Effector CD8-positive, alpha-beta T cell (primary cell): Measurements from ENCODE around the gene PRR4.

Experiments
- DNase-seq: peaks from one replicate; lab custom pipeline; 2025; lab: John Stamatoyannopoulos, UW
- total RNA-seq, 4 experiments: gene quantifications; one replicate each; lab custom pipeline; 2026; lab: John Stamatoyannopoulos, UW

Gene PRR4, protein sequence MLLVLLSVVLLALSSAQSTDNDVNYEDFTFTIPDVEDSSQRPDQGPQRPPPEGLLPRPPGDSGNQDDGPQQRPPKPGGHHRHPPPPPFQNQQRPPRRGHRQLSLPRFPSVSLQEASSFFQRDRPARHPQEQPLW
- total RNA-seq: 0 to 0.85 (median 0.09) reads per million in 4 experiments

DNA sequence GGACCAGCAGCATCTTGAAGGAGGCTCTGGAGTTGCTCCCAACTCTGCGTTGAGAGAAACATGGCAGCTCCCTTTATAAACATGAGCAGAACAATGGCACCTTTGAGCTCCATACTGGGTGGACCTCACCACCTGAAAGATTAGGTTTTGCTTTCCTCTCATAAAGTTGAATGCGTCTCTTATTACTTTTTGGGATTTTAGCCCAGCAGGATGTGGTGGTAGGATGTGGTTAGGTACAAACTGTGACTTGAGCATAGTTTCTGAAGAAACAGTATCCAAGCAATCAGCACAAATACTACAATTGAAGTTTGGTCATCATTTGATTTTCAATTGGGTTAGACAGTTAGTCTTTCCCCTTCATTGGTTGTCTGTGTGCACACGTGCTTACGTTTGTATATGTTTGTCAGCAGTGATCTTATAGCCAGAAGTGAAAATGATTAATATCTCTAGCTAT, at the start of gene PRR4:
TSS of gene PRR4 (minus strand) at position 51 of the 454 bp plus-strand sequence. CDS start at position 13, 38 bp downstream.
- DNase-seq: no peak

DNA sequence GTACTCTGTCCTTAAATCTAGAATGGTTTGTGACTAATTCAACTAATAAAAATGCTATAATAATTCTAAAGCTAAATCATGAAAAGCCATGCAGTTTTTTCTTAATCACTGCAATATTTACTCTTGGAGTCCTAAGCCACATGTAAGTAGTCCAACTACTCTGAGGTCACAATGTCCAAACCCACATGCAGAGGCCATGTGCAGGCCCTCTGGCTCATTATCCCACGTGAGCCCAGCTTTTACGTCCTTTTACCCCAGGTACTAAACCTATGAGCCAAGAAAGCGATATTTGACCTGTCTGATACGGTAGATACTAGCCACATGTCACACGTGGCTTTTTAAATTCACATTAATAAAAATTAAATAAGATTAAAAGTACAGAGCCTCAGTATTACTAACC, 47.6 kb upstream of the PRR4 start:
- DNase-seq: no peak

DNA sequence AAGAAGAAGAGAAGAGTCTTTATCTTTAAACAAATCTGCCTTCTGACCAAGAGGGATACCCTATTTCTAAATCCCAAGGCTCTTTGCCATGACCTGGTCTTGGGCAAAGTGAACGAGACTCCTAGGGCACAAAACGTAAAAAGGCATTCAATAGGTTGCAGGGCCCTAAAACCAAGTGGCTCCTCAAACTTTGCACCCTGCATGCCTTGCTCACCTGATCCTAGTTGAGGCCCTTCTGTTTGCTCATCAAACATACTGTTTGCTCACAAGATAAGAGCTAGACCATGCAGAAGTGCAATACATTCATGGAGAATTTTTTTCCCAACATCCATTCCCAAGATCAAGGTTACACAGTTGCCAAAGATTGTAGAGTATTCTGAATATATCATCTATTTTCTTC, 42.7 kb upstream of the PRR4 start:
- no peak for DNase-seq

DNA sequence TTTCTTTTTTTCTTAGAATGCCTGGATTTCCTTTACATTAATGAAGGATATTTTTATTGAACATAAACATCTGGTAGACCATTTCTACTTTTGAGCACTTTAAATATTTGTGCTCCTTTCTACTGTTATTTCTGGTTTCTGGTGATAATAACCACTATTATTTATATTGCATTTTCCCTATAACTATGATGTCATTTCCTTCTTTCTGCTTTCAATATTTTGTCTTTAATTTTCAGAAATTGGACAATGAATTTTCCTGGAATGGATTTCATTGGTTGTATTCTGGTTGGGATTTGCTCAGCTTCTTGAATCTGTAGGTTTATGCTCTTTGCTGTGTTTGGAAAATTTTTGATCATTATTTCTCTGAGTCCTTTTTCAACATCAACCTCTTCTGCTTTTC, 40.0 kb upstream of the PRR4 start:
- DNase-seq: no peak

DNA sequence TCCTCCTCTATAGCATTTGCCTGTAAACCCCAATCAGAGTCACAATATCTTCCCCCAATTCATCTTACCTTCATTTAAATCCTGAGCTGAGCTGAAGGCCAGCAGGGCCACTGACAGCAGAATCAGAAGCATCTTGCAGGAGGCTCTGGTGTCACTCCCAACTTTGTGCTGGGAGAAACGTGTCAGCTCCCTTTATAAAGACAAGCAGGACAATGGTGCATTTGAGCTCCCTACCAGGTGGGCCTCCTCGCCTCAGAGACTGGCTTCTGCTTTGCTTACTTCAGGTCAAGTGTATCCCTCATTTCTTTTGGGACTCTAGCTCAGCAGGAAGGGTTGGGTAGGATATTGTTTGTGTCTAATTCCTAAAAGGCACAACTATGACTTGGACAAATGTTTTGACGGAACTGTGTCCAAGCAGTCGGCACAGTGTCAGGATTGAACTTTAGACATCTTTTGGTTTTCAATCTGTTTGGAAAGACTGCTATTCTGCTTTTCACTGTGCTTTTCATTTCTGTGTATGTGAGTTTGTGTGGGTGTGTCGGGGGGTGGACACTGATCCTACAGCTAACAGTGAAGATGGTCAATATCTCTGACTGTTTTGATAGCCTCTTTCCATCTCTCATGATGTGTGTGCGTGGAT, 34.9 kb upstream of the PRR4 start, which contains the start of gene PRH1:
TSS of gene PRH1 (minus strand) at position 170 of the 640 bp plus-strand sequence. CDS start at position 132, 38 bp downstream.
- no peak for DNase-seq

DNA sequence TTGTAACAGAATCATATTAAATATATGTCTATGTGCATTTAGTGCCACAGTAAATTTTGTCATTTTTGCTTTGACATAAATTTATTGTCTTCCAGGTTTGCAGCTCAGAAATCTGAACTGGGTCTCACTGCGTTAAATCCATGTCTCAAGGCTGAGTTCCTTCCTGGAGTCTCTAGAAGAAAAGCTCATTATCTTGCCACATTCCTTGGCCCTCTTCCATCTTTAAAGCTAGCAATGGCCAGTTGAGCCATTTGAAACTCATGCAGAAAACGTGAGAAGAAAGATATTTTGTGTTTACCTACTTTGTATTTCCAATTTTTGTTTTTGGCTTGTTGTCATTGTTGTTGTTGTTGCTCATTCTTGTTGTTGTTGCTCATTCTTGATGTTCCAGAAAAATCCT, 24.1 kb upstream of the PRR4 start:
- no peak for DNase-seq

DNA sequence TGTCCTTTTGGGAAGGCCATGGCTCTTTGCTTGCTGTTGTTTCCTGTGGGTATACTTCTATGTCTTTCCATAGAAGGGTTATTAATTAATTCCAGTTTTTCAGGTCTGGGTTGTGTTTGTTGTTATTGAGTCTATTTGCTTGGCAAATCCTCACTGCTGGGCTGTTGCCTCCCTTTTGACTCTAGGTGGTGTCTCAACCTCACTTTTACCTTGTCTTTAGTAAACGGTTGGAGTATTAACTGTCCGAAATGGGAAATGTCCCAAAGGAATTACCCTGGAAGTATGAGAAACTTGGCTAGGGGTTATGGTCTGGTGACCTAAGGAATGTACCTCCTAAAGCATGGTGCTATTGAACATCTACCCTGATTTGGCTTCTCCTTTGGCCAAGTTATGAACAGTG, 18.1 kb upstream of the PRR4 start:
- DNase-seq: no peak

DNA sequence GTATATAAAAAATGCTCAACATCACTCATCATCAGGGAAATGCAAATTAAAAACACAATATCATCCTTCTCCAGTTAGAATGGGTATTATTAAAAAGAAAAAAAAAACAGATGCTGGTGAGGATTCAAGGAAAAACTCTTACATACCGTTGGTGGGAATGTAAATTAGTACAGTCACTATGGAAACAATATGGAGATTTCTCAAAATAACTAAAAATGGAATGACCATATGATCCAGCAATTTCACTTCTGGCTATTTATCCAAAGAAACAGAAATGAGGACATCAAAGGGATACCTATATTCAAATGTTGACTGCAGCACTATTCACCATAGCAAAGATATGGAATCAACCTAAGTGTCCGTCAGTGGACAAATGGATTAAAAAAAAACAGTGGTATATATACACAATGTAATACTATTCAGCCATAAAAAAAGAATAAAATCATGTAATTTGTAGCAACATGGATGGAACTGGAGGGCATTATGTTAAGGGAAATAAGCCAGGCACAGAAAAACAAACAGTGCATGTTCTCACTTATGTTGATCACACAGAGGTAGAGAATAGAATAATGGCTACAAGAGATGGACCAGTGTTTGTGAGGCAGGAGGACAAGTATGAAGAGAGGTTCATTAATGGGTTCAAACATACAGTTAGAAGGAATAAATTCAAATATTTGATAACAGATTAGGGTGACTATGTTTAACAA, 14.4 kb upstream of the PRR4 start:
- no peak for DNase-seq

DNA sequence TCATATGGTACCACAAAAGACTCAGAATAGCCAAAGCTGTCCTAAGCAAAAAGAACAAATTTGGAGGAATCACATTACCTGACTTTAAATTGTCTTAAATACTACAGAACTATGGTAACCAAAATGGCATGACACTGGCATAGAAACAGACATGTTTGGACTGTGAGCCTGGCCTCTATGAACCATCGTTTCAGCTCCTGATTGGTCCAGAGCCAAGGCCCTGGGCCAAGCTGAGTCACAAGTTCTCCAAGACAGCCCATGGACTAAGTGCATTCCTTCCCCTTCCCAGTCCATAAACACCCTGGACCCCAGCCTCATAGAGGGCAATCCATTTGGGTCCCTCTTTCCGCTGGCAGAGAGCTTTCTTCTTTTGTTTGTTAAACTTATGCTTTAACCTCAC, 12.1 kb upstream of the PRR4 start:
- DNase-seq: no peak

DNA sequence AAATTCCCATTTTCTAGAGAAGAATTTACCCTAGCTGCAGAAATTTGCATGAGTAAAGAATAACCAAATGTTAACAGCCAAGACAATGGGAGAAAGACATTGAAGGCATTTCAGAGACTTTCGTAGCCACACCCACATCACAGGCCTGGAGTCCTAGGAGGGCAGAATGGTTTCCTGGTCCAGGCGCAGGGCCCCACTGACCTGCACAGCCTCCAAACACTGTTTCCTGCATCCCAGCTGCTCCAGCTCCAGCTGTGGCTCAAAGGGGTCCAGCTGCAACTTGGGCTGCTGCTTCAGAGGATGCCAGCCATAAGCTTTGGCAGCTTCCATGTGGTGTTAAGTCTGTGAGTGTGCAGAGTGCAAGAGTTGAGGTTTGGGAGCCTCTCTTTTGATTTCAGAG, 6.5 kb upstream of the PRR4 start:
- no peak for DNase-seq

DNA sequence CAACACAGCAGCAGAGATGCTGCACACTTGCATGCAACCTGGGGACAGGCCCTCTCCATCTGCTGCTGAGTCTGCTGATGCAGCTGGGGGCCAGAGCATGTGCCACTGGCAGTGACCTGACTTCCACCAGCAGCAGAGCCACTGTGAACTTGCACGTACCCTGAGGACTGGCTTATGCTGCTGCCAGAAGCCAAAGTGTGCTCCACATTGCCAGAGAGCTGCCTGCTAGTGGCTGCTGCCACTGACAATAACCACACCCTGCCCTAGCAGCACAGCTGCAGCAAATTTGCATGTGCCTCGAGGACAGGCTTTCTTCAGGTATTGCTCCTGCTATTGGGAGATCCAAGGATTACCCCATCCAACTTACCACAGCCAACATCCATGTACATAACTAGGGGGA, 4.5 kb upstream of the PRR4 start:
- no peak for DNase-seq

DNA sequence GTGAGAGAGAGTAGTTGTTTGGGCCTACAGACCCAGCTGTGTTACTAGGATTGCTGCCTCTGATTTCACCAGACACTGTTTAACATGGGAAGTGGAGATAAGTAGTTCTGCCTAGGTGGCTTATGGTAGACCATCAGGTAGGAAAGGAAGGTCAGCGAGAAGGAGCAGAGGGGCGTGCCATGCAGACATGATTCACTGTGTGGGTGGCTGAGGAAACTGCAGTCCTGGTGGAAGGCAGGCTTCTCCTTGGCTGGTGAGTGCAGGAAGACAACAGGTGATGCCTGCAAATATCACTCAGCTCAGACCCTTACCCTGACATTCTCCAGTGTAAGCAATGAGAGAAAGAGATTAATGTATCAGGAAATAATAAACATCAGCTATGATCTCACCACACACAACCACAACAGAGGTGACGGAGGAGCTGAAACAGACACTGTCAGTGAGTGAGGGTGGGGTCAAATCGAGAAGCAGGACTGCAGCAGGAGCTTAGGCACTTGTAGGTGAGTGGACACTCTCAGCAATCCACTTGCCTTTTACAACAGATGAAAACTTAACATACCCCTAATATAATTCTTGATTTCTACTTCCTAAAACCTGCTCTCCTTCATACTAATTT, 2.1 kb upstream of the PRR4 start:
- no peak for DNase-seq

DNA sequence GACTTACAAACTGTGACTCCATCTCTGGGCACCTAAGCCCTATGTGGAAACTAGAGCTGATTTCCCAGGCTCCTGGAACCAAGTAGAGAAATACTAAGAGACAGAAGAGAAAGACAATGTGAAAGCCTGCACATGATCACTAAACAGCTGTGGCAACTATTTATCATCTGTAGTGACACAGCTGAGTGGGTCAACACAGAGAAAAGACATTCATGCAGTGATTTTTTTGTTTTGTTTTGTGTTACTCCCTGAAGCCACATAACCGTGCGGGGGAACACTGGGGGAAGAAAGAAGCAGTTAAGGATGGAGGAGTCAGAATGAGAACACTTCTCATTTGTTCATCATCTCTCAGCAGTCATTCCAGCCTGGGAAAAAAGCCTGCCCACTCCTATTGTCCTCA, 1.5 kb downstream of the PRR4 start:
- DNase-seq: no peak

DNA sequence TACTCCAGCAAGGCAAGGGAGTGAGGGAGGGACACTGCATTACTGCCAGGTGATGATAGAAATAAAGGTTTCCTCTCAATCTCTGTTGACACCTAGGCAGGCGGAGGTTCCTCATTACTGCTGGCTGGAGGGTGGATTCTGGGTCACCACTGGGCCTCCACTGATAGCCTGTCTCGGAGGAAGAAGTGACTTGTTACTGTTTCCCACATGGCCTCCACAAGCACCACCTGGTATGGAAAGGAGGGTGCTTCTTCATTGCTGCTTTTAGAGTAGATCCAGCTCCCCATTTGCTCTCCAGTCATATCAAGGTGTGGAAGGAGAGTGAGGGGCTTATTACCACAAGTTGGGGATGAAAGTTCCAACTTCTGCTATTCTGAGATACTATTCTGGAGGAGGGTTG, 6.4 kb downstream of the PRR4 start:
- DNase-seq: no peak

DNA sequence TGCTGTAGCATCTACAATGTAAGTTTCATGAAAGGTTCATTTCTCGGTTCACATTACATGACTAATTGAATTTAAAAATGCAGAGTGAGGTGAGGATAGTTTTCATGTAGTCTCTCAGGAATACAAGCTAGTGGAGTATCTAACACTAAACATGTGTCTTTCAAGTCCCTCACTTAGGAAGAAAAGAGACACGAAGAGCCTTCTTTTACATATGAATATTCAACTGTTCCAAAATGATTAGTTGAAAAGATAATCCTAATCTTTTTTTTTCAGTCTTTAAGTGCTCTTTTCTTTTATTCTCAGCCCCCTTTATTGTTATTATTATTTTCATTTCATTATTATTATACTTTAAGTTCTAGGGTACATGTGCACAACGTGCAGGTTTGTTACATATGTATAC, 10.8 kb downstream of the PRR4 start:
- DNase-seq: no peak

DNA sequence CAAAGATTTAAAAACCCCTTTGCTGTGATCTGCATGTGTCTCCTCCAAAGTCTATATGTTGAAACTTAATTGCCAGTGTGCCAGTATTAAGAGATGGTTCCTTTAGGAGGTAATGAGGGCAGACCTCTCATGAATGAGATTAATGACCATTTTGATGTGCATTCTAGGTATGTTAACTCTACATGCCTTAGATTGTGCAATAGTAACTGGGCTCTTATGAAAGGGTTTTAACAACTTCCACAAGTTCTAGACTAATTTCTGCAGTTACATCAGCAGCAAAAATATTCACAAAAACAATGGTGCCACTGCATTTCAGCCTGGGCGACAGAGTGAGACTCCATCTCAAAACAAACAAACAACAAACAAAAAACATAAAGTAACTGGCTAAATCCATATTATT, 19.3 kb downstream of the PRR4 start:
- DNase-seq: no peak

DNA sequence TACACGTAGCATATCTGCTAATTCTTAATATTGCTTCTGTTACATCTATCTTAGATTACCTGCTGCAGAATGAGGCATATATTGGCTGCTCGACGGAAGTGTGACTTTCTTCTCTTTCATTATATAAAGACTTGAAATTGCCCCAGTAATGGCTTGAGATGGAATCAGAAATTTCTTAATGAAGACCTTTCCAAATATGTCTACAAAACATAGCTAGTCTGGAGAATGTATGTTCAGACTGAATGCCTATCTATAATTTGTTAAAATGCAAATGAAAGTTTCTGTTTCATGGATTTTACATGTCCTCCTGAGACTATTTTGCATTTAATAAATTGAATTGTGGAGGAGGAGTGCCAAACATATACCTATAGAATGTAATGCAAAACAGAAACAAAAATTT, 23.0 kb downstream of the PRR4 start, which contains the start of gene TAS2R10:
TSS of gene TAS2R10 (minus strand) at position 101 of the 400 bp plus-strand sequence. CDS start at position 12, 89 bp downstream.
- no peak for DNase-seq

DNA sequence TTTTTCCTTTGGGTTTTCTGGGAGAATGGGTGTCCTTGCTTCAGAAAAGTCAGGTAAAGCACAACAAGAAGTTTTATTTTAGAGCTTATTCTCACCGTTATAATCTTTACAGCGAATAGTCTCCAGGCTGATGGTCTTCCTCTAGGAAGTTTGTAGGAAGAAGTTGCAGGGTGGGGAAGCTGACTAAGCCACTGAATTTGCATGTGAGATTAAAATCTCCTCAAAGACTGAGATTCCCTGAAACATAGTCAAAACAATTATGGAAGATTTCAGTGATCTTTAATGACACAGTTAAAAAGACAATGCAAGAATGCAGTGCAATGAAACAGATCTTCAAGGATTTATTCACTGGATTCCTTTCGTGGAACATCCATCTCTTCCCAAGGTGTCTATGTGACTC, 24.3 kb downstream of the PRR4 start:
- DNase-seq: no peak

DNA sequence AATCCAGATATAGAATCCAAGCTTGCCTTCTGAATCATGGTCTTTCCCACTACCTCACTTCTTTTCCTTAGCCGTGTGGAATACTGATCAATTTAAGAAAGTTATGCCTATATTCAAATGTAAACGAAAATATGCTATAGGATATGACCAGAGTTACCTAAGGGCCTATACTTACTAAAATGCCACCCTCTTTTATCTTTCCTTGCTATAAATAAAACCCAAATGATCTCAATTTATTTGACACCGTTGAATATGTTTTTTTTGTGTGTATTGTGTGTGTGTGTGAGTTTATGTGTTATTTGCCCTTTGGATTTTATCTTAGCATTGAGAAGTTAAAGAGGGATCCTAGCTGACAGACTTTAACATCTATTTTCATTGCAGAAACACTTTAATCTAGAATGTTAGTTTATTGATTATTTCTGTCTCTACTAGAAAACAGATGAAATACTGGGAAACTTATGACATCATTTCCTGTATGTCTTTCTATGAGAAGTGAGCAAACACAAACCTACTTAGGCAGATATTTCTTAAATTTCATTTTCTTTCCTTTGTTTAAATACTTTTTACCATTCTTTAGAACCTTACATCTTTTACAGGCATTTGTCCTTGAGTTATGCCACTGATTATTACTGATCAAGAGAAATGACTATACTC, 37.3 kb downstream of the PRR4 start:
- no peak for DNase-seq

DNA sequence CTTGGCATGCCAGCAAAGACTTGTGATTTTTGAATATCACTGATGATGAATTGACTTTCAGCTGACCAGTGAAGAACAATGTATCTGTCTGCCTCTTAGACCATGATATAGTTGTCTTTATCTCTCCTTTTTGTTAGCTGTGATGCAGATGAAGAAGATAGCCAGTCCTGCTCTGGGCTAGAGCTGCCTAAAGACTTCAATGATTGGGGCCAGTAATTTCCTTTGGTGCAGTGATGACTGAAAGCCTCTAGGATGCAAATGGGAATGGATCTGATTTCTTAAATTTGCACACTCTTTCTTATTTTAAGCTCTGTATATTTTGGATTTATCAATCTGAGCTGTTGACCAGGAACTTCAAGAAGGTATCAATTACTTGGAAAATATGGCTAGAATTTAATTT, 39.2 kb downstream of the PRR4 start, which contains the start of gene TAS2R9:
TSS of gene TAS2R9 (minus strand) at position 101 of the 400 bp plus-strand sequence. CDS start at position 8, 93 bp downstream.
- no peak for DNase-seq

DNA sequence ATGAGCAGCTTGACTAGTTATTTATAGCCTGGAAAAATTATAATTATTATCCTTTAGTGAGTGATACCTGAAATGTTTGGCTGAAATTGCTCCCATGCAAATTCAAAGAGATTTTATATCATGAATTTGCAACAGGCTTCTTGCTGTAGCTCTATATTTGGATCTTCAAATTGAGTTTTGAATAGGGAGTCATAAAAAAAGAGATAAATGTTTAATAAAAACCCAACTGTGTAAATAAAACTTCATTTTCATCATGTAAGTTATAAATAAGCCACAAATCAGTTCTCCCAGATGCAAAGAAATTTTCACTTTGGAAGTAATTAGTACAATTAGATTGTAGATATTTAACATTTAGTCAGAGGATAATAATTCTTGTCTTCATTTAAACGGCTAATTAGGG, 42.1 kb downstream of the PRR4 start, which contains the start of gene TAS2R8:
TSS of gene TAS2R8 (minus strand) at position 101 of the 400 bp plus-strand sequence. CDS start 306 bp downstream, outside the sequence.
- no peak for DNase-seq

DNA sequence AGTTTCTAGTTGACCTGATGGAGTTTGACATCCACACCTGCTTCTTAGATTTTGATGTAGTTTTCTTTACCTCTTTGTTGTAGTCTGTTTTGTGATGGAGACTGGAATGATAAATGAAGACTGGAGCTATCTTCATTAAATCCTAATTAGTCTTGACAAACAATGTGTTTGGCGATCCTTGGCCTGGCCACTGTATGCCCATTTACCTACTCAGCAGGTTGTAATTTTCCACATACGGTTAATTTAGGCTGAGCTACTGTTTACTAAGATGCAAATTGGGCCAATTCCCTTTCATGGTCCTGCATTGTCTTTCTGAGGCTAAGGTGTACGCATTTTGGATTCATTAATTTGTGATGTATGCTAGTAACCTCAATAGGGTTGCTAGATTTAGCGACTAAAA, 46.7 kb downstream of the PRR4 start, which contains the start of gene TAS2R7:
TSS of gene TAS2R7 (minus strand) at position 41 of the 400 bp plus-strand sequence. CDS start 57 bp downstream, outside the sequence.
- no peak for DNase-seq
